COR-L47 (cell line): ENCODE data around the gene TIMM10.

Experiments
- DNase-seq: peaks from one replicate; lab custom pipeline; 2025; lab: John Stamatoyannopoulos, UW

The TIMM10 gene

GRCh38 chr11:57530596-57531507 lies at the start of gene TIMM10:
TIMM10 (minus strand) TSS chr11:57530754; CDS start chr11:57530189, 565 bp downstream.
- peak; percentile 99 for DNase-seq

GRCh38 chr11:57574061-57574460 lies 43.5 kb upstream of the TIMM10 start:
- DNase-seq: no peak

- no peak for DNase-seq
Measured at GRCh38 chr11:57571606-57572005, 41.1 kb upstream of the TIMM10 start.

- no peak for DNase-seq
Measured at GRCh38 chr11:57568330-57568766, 37.8 kb upstream of the TIMM10 start.

- peak; percentile 46 for DNase-seq
Measured at GRCh38 chr11:57567515-57568329, 37.2 kb upstream of the TIMM10 start, which contains the start of gene UBE2L6. UBE2L6 (minus strand) TSS chr11:57567672; CDS start chr11:57567611, 61 bp downstream.

GRCh38 chr11:57566905-57567514 lies 36.5 kb upstream of the TIMM10 start:
- no peak for DNase-seq

- no peak for DNase-seq
Measured at GRCh38 chr11:57566005-57566904, 35.7 kb upstream of the TIMM10 start.

GRCh38 chr11:57562596-57562995 lies 32.0 kb upstream of the TIMM10 start:
- DNase-seq: no peak

GRCh38 chr11:57560146-57560545 lies 29.6 kb upstream of the TIMM10 start:
- DNase-seq: peak; percentile 8

GRCh38 chr11:57556041-57556440 lies 25.5 kb upstream of the TIMM10 start:
- DNase-seq: no peak

- DNase-seq: no peak
Measured at GRCh38 chr11:57555393-57555792, 24.8 kb upstream of the TIMM10 start.

GRCh38 chr11:57552479-57552878 lies 21.9 kb upstream of the TIMM10 start:
- DNase-seq: no peak

- no peak for DNase-seq
Measured at GRCh38 chr11:57551941-57552340, 21.4 kb upstream of the TIMM10 start.

GRCh38 chr11:57549983-57550382 lies 19.4 kb upstream of the TIMM10 start:
- DNase-seq: no peak

GRCh38 chr11:57547854-57548377 lies 17.4 kb upstream of the TIMM10 start:
- no peak for DNase-seq

GRCh38 chr11:57546869-57547475 lies 16.4 kb upstream of the TIMM10 start:
- no peak for DNase-seq

- no peak for DNase-seq
Measured at GRCh38 chr11:57546451-57546850, 15.9 kb upstream of the TIMM10 start.

GRCh38 chr11:57545883-57546282 lies 15.3 kb upstream of the TIMM10 start:
- DNase-seq: no peak

GRCh38 chr11:57544566-57544965 lies 14.0 kb upstream of the TIMM10 start:
- DNase-seq: no peak

- DNase-seq: no peak
Measured at GRCh38 chr11:57543593-57543992, 13.0 kb upstream of the TIMM10 start.

- no peak for DNase-seq
Measured at GRCh38 chr11:57542582-57542981, 12.0 kb upstream of the TIMM10 start.
